ENCODE measurements around the gene CEACAM19. TPM values are rescaled to one million over a fixed set of nuclear protein-coding genes. Genes with fewer than 3 reads are reported as not detected.
"Not testable (repeated sequence)": the region's sequence is repeated elsewhere in the genome, so short reads cannot be mapped to it uniquely, and the experiment has no call there.

CEACAM19 gene
- total and polyA plus RNA-seq, 10 of the 15 experiments (the other 5 are each of a cell fraction or from before 2014, with no cell fraction given), result 0.13 to 0.31 (median 0.17) TPM; not detected in 4

GRCh38 chr19:44719262-44719701 is 48.0 kb downstream of the CEACAM19 start:
- DNase-seq (ENCODE audit: low read depth, low spot score) (no peak), ATAC-seq (no peak), FAIRE-seq (no peak)
- no peak overlapping the region for H2AFZ ChIP-seq (ENCODE audit: control insufficient read depth, low read depth, low read length)
- no peaks in the 10 kb centered on the region for H3K36me3 ChIP-seq (ENCODE audit: control insufficient read depth in 2 of 2, insufficient read depth in 2 of 2, low read length in 1 of 2)
- no peaks in the 10 kb centered on the region for H3K79me2 ChIP-seq (ENCODE audit: control insufficient read depth, insufficient read depth, low read length)
- intact Hi-C loops (cut with micrococcal nuclease; ENCODE audit: unreplicated experiment), result no loop called here
- BruUV-seq (replicated peaks), result no TSS peak
- H3K9ac ChIP-seq (ENCODE audit: control insufficient read depth, insufficient read depth, low read length), result no peak overlapping the region
- no peak overlapping the region for H3K4me3 ChIP-seq
- no peaks in the 10 kb centered on the region for H3K27me3 ChIP-seq (replicated peaks in 1 of 2; ENCODE audit: control insufficient read depth in 2 of 2, insufficient read depth in 2 of 2, low read length in 1 of 2)
- TF ChIP-seq GABPA (IDR thresholded peaks at IDR 0.05; ENCODE audit: low read depth) (no peak), ATF7 (IDR thresholded peaks at IDR 0.05; ENCODE audit: low read depth) (no peak), NR2C1 (IDR thresholded peaks at IDR 0.05) (no peak), SMARCA5 (IDR thresholded peaks at IDR 0.05) (0 out of 2 replicates have a peak, but pooled peaks have one; percentile 6), STAT1 (conservative IDR thresholded peaks at IDR 0.05) (no peak), SPI1 (IDR thresholded peaks at IDR 0.05; ENCODE audit: borderline replicate concordance, insufficient read depth, low read depth, low read length) (no peak)
- WGBS (ENCODE audit: insufficient coverage, insufficient replicate concordance, low lambda C conversion rate, missing lambda C conversion rate), result 60% methylated on average over 8 of the region's 8 CpGs
- H3K4me1 ChIP-seq (ENCODE audit: control insufficient read depth, insufficient read depth, low read length), result peaks cover 45% of the 10 kb centered on the region
- ChIA-PET CTCF (interaction anchor here (1.1 to 16.8 kb wide), 3 partner anchors 27 to 148 kb away, joined by 3 to 513 read pairs (median 162); no protein-coding TSS in a partner anchor), RAD21 (ENCODE audit: unreplicated experiment) (interaction anchor here (7.8 kb wide), 1 partner anchor 28 kb away, joined by 121 read pairs; no protein-coding TSS in a partner anchor), SMC1A (ENCODE audit: uncharacterized antibody, unreplicated experiment) (interaction anchor here (0.5 to 7.8 kb wide), 2 partner anchors 28 to 51 kb away, joined by 3 to 328 read pairs; no protein-coding TSS in a partner anchor), POLR2A (no interaction called here)
- no peaks in the 10 kb centered on the region for H4K20me1 ChIP-seq (ENCODE audit: control insufficient read depth, insufficient read depth)
- H3K4me2 ChIP-seq (ENCODE audit: control insufficient read depth, insufficient read depth), result no peak overlapping the region
- no peak overlapping the region for H3K27ac ChIP-seq (ENCODE audit: control insufficient read depth, insufficient read depth)
- H3K9me3 ChIP-seq (replicated peaks; ENCODE audit: control insufficient read depth, insufficient read depth, low read length), result peaks cover 10% of the 10 kb centered on the region; the same call in 2 of the 3 replicates
- in situ Hi-C loops (cut with MboI), result no loop called here

GRCh38 chr19:44720396-44720795 is 49.1 kb downstream of the CEACAM19 start:
- H3K4me3 ChIP-seq; H2AFZ ChIP-seq (ENCODE audit: control insufficient read depth, low read depth, low read length); ATAC-seq; H3K27ac ChIP-seq (ENCODE audit: control insufficient read depth, insufficient read depth); H3K9me3 ChIP-seq (replicated peaks; ENCODE audit: control insufficient read depth, insufficient read depth, low read length); H3K4me2 ChIP-seq (ENCODE audit: control insufficient read depth, insufficient read depth); BruUV-seq (replicated peaks); FAIRE-seq; H4K20me1 ChIP-seq (ENCODE audit: control insufficient read depth, insufficient read depth); H3K27me3 ChIP-seq (replicated peaks in 1 of 2; ENCODE audit: control insufficient read depth in 2 of 2, insufficient read depth in 2 of 2, low read length in 1 of 2); intact Hi-C loops (cut with micrococcal nuclease; ENCODE audit: unreplicated experiment); POLR2A ChIA-PET; DNase-seq (ENCODE audit: low read depth, low spot score); H3K36me3 ChIP-seq (ENCODE audit: control insufficient read depth in 2 of 2, insufficient read depth in 2 of 2, low read length in 1 of 2); H3K9ac ChIP-seq (ENCODE audit: control insufficient read depth, insufficient read depth, low read length); H3K79me2 ChIP-seq (ENCODE audit: control insufficient read depth, insufficient read depth, low read length): not testable (repeated sequence)
- in situ Hi-C loops (cut with MboI), result loop anchor here (5.0 kb wide), 1 partner anchor 52 kb away; no protein-coding TSS in a partner anchor
- WGBS (ENCODE audit: insufficient coverage, insufficient replicate concordance, low lambda C conversion rate, missing lambda C conversion rate), result 93% methylated on average over 9 of the region's 9 CpGs
- peaks cover 51% of the 10 kb centered on the region for H3K4me1 ChIP-seq (ENCODE audit: control insufficient read depth, insufficient read depth, low read length)
- ChIA-PET CTCF (interaction anchor here (4.7 to 16.8 kb wide), 3 partner anchors 28 to 63 kb away, joined by 36 to 513 read pairs (median 162); no protein-coding TSS in a partner anchor), SMC1A (ENCODE audit: uncharacterized antibody, unreplicated experiment) (interaction anchor here (1.5 to 7.8 kb wide), 3 partner anchors 49 to 66 kb away, joined by 3 to 328 read pairs (median 4); no protein-coding TSS in a partner anchor), RAD21 (ENCODE audit: unreplicated experiment) (interaction anchor here (7.8 kb wide), 1 partner anchor 29 kb away, joined by 121 read pairs; no protein-coding TSS in a partner anchor)
